Left kidney (tissue), 2 donors: ENCODE measurements around the gene TCHP. TPM values are rescaled to one million over a fixed set of nuclear protein-coding genes. Genes with fewer than 3 reads are reported as not detected.

Experiments used
- DNase-seq: peaks from one replicate; pipeline ENCODE4 v3.0.0-alpha.2; 2013
- polyA plus RNA-seq: library from polyadenylated mRNA; unstranded; fragments of 120-200 nt; gene quantifications from one replicate; pipeline ENCODE4 v1.2.1, GENCODE V29; 2013; ENCODE audit not compliant: insufficient read length

The TCHP gene
- polyA plus RNA-seq, 1 donor = 32.3 TPM

DNA sequence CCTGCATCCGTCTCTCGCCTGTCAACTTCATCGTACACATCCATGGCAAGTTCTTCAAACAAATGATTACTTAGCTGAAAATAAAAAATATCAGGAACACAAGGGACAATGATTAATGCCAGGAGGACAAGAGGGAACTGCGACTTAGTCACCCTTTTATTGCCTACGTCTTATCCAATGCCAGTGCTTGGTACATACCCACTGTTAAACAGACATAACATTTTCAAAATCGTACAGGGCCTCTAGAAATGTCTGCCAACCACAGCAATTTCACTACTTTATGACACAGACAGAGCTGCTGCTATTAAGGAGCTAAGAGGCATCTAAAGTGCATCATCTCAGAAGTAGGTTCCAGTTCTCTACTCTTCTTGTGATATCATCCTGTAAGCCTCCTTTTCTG is 61.5 kb downstream of the TCHP start:
- DNase-seq = no peak

DNA sequence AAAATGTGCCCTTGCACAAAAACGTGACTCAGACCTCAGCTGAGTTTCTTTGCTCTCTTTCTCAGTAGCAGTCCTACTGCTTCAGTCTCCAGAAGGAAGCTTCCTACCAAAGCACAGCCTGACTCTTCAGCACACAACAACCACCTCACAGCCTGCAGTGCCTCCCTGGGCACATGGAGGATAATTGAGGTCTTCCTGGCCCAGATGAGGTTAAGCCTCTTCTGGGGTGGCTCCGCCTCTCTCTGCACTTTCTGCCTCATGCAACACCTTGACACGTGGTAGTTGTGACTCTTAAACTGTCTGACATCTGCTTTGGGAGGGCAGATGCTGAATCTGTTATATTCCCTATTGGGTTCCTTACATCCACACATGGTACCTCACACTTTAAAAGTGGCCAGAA is 62.3 kb downstream of the TCHP start:
- no peak for DNase-seq

DNA sequence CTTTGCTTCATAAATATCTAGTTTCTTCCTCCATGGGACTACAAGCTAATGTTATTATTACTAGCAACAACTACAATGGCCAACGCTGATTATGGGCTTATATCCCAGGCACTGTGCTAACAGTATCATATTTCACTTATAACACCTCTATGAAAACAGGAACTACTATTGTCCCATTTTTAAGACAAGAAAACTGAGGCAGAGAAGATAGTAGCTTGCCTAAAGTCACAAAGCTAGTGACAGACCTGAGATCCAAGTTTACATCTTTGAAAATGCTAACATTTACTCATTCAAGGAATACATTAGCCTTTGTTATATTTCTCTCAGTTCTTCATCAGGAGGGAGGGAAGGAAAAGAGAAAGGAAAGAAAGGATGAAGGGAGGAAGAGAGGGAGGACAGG is 63.3 kb downstream of the TCHP start:
- no peak for DNase-seq

DNA sequence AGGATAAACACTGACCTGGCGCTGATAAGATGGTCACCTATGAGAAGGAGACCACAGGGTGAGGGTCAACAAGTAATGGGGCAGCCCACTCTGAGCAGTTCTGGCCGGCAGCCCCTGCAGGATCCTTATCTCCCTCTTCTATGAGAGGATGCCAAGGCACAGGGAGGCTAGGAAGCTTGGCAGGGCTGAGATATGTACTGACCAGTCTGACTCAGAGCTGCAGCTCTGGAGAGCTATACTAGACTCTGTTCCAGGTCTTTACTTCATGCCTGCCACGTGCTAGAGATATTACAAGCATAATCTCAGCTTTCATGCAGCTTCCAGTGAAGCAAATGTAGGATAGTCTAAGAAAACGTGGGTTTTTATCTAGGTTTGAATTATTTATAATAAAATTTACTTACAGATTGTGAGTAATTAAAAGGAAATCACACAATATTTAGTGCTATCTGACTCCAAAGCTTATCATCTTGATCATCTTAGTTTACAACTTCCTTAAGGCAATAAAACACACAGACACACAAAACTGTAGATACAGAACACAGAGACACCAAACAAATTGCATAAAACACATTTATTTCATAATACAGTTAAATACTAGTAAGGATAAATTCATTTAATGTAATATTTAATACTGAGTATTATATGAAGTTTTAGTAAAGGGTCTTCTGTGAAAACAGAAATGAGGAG is 63.8 kb downstream of the TCHP start:
- no peak for DNase-seq

DNA sequence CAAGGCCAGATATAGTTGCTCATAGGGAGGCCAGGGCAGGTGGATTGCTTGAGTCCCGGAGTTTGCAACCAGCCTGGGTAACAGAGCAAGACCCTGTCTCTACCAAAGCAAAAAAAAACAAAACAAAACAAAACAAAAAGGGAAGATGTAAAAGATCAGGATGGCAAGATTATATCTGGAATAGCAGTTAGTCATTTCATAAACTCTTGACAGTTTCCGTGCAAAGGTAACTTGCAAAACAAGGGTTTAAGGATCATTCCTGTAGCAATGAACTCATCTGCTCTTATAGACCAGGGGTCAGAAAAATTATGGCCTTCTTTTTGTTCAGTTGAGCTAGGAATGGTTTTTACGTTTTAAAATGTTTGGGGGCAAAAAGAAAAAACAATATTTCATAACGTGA is 66.5 kb downstream of the TCHP start:
- DNase-seq = no peak

DNA sequence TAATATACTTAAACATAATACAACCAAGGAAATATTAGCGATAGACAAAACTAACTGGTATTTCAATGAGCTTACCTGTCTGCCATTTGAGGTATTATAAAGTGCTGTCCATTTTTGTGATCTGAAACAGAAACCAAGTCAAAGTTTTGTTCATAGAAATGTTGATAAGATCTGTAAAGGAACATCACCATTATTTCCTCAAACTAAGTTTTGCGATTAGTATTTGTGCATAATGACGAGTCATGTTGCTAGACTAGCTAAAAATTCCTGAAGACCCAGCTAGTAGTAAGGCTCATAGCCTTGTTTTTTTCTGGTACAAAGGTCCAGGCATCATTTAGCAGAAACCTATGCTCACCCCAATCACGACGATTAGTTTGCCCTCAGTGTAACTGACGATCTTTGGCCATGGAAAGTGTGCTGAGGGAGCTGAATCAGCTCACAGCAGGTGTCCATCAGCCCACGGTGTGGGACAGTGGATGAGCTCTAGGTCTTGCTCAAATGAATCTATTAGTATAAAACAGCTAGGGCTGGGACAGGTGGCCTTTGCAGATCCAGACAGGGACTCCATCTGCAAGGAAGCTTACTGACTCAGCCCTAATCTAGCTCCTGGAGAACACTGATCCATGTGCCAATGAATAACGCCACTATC is 67.4 kb downstream of the TCHP start:
- no peak for DNase-seq

Other genes with a start within 250 kb of the TCHP start
- 6.5 TPM for gene FAM222A, start 186.4 kb upstream of the TCHP start, polyA plus RNA-seq
- 16.5 TPM for gene TRPV4, start 66.9 kb upstream of the TCHP start, polyA plus RNA-seq
- 34.2 TPM for gene GLTP, start 19.7 kb upstream of the TCHP start, polyA plus RNA-seq
- 54.5 TPM for gene GIT2, start 96.1 kb downstream of the TCHP start, polyA plus RNA-seq
- gene ANKRD13A, start 99.2 kb downstream of the TCHP start, polyA plus RNA-seq = 50.5 TPM
- gene C12orf76, start 148.2 kb downstream of the TCHP start, polyA plus RNA-seq = 39.4 TPM
- 61.2 TPM for gene IFT81, start 224.1 kb downstream of the TCHP start, polyA plus RNA-seq